Inflammatory macrophage treated with lipopolysaccharide for 1 hour (primary cell): ENCODE data around the gene OR7A10.
"Not testable (repeated sequence)": the region's sequence is repeated elsewhere in the genome, so short reads cannot be mapped to it uniquely, and the experiment has no call there.

ENCODE experiments used
- DNase-seq, 2 donors: peaks; one replicate each; pipeline ENCODE4 v3.0.0-alpha.2; 2020 to 2022

The OR7A10 gene

DNA sequence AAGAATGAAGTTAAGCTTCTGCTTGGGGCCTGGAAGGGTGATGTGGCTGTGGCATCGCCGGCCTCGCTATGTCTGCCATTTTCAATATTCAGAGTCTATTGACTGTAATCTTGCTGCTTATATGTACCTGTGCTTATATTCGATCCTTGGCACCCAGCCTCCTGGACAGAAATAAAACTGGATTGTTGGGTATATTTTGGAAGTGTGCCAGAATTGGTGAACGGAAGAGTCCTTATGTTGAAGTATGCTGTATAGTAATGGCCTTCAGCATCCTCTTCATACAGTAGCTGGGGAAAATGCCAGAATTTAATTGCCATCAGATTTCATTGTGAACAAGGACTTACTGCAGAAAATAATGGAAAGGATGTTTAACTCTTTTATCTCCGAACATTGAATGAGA, 56.5 kb downstream of the OR7A10 start:
- DNase-seq: not testable (repeated sequence)
